Cardiac muscle cell (in vitro differentiated cells and primary cell): ENCODE results near the gene MGMT. TPM values are rescaled to one million over a fixed set of nuclear protein-coding genes. Genes with fewer than 3 reads are reported as not detected.

ENCODE experiments used
- DNase-seq, 2 donors: peaks; one replicate each; pipeline versions ENCODE4 v3.0.0 to v3.0.0-alpha.2; 2010 to 2017; ENCODE audit warnings: low read depth in 1 of 2, low spot score in 1 of 2
- H3K27ac ChIP-seq: fragments of 200-600 bp; sonication (generic); 2 replicates; pipeline ENCODE4 v1.5.1; 2016
- H3K27me3 ChIP-seq: fragments of 200-600 bp; sonication (generic); 2 replicates; pipeline ENCODE4 v1.6.0; 2016; ENCODE audit warnings: control low read depth
- H3K36me3 ChIP-seq: fragments of 200-600 bp; sonication (generic); 2 replicates; pipeline ENCODE4 v1.5.1; 2016; ENCODE audit warnings: control low read depth
- H3K4me1 ChIP-seq: fragments of 200-600 bp; sonication (generic); 2 replicates; pipeline ENCODE4 v1.8.1; 2017; ENCODE audit warnings: low read depth, mild to moderate bottlenecking, mixed run types
- H3K4me3 ChIP-seq: fragments of 200-600 bp; sonication (generic); 2 replicates; pipeline ENCODE4 v1.5.1; 2016; ENCODE audit warnings: mild to moderate bottlenecking
- H3K9me3 ChIP-seq: fragments of 200-600 bp; sonication (generic); 2 replicates; pipeline ENCODE4 v1.5.1; 2017; ENCODE audit warnings: low read depth, mild to moderate bottlenecking, control low read depth
- polyA plus RNA-seq: library from polyadenylated mRNA; unstranded; fragments of >200 nt; fragmentation: Nextera tagmentation; extraction: Ambion mirVana; gene quantifications from 2 replicates; pipeline ENCODE4 v1.2.1, GENCODE V29; 2016
- total RNA-seq: library from RNA; depleted of rRNA; stranded (reverse); fragments of >200 nt; gene quantifications from 2 replicates; pipeline ENCODE4 v1.2.3, GENCODE V29; 2016
- TF ChIP-seq, protein P1 (sequence below): IDR thresholded peaks from 2 replicates; pipeline ENCODE4 v1.5.1; 2012; ENCODE audit warnings: low read depth, mild to moderate bottlenecking, low read length

Gene MGMT
- total and polyA plus RNA-seq, 2 experiments from 2014 or later: 21.8 to 28.0 TPM

DNA sequence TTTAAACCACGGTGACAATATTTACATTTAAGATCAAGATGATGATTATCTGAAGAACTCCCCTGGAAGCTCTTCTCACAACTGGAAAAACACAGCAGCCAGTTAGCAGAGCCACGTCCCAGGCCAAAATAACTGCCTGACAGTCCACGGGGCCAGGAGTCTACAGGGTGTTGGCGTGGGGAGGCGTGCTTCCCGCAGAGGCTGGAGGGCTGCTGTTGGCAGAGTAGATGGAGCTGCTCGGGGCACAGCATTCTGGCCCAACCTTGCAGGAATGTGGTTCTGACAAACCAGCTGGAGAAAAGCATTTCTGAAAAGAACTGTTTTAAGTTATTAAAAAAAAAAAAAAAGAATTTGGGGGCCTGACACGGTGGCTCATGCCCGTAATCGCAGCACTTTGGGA is 319.2 kb downstream of the MGMT start:
- Histone ChIP-seq H3K27me3 (no peaks in the 10 kb centered on the region), H3K4me3 (no peak overlapping the region), H3K27ac (no peak overlapping the region), H3K36me3 (no peaks in the 10 kb centered on the region), H3K9me3 (no peaks in the 10 kb centered on the region), H3K4me1 (no peaks in the 10 kb centered on the region)
- no peak for DNase-seq
- TF ChIP-seq, protein P1, sequence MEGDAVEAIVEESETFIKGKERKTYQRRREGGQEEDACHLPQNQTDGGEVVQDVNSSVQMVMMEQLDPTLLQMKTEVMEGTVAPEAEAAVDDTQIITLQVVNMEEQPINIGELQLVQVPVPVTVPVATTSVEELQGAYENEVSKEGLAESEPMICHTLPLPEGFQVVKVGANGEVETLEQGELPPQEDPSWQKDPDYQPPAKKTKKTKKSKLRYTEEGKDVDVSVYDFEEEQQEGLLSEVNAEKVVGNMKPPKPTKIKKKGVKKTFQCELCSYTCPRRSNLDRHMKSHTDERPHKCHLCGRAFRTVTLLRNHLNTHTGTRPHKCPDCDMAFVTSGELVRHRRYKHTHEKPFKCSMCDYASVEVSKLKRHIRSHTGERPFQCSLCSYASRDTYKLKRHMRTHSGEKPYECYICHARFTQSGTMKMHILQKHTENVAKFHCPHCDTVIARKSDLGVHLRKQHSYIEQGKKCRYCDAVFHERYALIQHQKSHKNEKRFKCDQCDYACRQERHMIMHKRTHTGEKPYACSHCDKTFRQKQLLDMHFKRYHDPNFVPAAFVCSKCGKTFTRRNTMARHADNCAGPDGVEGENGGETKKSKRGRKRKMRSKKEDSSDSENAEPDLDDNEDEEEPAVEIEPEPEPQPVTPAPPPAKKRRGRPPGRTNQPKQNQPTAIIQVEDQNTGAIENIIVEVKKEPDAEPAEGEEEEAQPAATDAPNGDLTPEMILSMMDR: no peak

DNA sequence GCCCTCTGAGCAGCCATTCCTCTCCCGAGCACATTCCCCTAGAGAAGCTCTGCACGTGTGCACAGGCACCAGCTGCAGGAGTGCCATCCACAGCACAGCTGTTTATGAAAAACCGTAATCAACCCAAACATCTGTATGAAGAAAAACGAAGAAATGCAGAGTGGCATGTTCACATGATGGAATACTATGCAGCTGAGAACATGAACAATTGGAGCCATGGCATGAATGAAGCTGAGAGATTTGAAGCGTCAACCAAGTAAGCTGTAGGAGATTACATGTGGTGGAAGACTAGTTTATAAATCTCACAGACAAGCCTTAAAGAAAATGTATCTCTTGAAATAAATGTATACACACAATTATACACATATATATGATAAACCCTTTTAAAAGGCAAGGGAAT is 320.5 kb downstream of the MGMT start:
- no peaks in the 10 kb centered on the region for H3K27me3 ChIP-seq
- no peak overlapping the region for H3K4me3 ChIP-seq
- H3K4me1 ChIP-seq: no peaks in the 10 kb centered on the region
- no peaks in the 10 kb centered on the region for H3K36me3 ChIP-seq
- no peak overlapping the region for H3K27ac ChIP-seq
- H3K9me3 ChIP-seq: no peaks in the 10 kb centered on the region
- no peak for DNase-seq
- TF ChIP-seq, protein P1: no peak

DNA sequence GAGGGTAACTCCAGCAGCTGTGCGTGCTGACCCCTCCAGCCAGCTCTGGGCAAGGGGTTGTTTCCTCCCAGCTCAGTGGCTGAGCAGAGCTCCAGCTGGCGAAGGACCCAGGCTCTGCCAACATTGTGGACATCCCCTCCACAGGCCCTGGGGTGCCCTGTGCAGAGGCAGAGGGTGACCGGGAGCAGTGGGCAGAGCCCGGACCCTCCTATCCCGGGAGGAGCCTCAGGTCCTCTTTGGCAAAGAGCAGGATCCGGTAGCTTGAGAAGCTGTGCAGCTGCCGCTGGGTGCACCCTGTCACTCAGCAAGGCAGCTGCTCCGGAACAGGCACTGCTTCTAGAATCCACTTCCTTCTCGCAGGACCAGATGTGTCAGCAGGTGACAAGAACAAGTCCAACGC is 321.2 kb downstream of the MGMT start:
- no peak overlapping the region for H3K27ac ChIP-seq
- no peak overlapping the region for H3K4me3 ChIP-seq
- TF ChIP-seq, protein P1: no peak
- no peaks in the 10 kb centered on the region for H3K9me3 ChIP-seq
- H3K27me3 ChIP-seq: no peaks in the 10 kb centered on the region
- no peaks in the 10 kb centered on the region for H3K36me3 ChIP-seq
- no peaks in the 10 kb centered on the region for H3K4me1 ChIP-seq
- no peak for DNase-seq

DNA sequence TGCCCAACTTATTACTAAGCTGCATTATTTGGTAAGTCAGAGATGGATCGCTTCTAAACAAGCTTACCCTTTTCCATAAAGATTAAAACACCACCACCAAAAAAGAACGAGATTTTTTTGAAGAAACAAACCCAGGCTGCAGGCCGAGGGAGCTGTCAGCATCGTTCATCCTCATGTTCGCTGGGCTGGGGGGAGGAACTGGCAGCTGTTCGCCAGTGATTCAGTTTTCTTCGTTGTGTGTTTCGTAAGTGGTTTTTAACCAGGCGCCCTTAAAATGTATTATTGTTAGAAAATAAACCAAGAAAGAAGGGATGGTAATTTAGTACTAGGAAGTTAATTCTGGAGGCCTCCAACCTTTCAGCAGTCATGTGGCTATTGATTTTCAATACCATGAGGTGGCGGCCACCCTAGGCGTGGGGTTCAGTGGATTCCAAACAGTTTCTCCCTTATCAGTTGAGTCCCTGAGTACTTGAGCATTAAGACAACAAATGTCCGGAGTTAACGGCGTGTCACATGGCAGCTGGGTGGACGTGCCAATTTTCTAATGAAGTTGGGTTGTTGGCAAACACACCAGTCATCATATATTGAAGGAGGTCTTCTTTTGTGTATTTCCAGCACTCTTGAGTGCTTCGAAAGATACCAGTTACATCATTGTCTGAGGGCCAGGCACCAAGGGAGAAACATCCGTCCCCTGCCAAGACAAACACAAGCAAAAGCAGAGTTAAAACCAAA is 323.8 kb downstream of the MGMT start:
- TF ChIP-seq, protein P1: no peak
- Histone ChIP-seq H3K4me3 (no peak overlapping the region), H3K27ac (no peak overlapping the region), H3K4me1 (no peaks in the 10 kb centered on the region), H3K36me3 (no peaks in the 10 kb centered on the region), H3K9me3 (no peaks in the 10 kb centered on the region), H3K27me3 (no peaks in the 10 kb centered on the region)
- DNase-seq: no peak

DNA sequence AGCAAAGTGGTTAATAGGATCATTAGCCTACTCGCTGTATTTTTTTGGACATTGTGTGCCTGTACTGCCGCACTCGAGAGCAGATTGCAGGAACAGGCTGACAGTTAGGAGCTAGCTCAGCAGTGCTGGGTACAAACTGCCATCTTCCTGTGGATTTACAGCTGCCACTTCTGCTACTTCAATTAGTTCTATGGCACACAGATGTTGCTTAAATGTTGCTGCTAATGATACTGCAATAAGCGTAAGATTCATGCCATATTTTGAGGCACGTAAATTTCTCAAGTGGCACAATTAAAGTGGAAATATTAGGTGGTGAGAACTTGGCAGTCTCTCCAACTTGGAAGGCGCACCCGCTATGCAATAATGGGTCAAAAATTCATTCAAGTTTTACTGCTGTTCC is 325.1 kb downstream of the MGMT start:
- TF ChIP-seq, protein P1: no peak
- H3K27ac ChIP-seq: no peak overlapping the region
- H3K4me1 ChIP-seq: no peaks in the 10 kb centered on the region
- no peaks in the 10 kb centered on the region for H3K27me3 ChIP-seq
- no peaks in the 10 kb centered on the region for H3K9me3 ChIP-seq
- H3K36me3 ChIP-seq: no peaks in the 10 kb centered on the region
- no peak for DNase-seq
- no peak overlapping the region for H3K4me3 ChIP-seq
